Bronchial epithelial cell (primary cell): Measurements from ENCODE around the gene GABARAPL1. TPM values are rescaled to one million over a fixed set of nuclear protein-coding genes. Genes with fewer than 3 reads are reported as not detected.

Experiments
- DNase-seq: peaks from one replicate; pipeline ENCODE4 v3.0.0-alpha.2; 2010; ENCODE audit warnings: low read depth
- FAIRE-seq: peaks from 2 replicates; lab custom pipeline; 2011; peaks lifted over from hg19 to GRCh38; lab: Jason Lieb, UNC
- H3K27me3 ChIP-seq: 2 replicates; pipeline ENCODE4 v1.5.1; 2011; ENCODE audit warnings: low read length; ENCODE audit not compliant: control insufficient read depth, insufficient read depth
- H3K36me3 ChIP-seq: 2 replicates; pipeline ENCODE4 v1.5.1; 2011; ENCODE audit warnings: low read length; ENCODE audit not compliant: control insufficient read depth, insufficient read depth
- H3K4me3 ChIP-seq: 2 replicates; pipeline ENCODE4 v1.5.1; 2011; ENCODE audit warnings: mild to moderate bottlenecking, low read depth, low read length, control low read depth
- total RNA-seq: library from RNA; depleted of rRNA; stranded (reverse); fragments of >200 nt; gene quantifications from 2 replicates; pipeline ENCODE4 v1.2.1, GENCODE V29; 2014
- TF ChIP-seq, protein P1 (sequence below): IDR thresholded peaks from 2 replicates; pipeline ENCODE4 v1.5.1; 2011; ENCODE audit warnings: mild to moderate bottlenecking, moderate library complexity, low read length, control low read depth, inconsistent platforms; ENCODE audit not compliant: insufficient read depth, severe bottlenecking

Gene GABARAPL1
- total RNA-seq, 1 donor from 2014 or later, result 21.3 TPM

DNA sequence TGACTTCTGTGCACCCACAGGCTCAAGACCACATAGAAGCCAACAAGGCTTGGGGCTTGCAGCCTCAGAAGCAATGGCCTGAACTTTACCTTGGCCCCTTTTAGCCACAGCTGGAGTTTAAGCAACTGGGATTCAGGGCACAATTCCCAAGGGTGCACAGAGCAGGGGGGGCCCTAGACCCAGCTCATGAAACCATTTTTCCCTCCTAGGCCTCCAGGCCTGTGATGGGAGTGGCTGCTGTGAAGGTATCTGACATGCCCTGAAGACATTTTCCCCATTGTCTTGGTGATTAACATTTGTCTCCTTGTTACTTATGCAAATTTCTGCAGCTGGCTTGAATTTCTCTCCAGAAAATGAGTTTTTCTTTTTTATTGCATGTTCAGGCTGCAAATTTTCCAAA, 21.9 kb downstream of the GABARAPL1 start:
- Histone ChIP-seq H3K27me3 (no peaks in the 10 kb centered on the region), H3K36me3 (no peaks in the 10 kb centered on the region), H3K4me3 (no peak overlapping the region)
- DNase-seq (no peak), FAIRE-seq (no peak)
- TF ChIP-seq, protein P1, sequence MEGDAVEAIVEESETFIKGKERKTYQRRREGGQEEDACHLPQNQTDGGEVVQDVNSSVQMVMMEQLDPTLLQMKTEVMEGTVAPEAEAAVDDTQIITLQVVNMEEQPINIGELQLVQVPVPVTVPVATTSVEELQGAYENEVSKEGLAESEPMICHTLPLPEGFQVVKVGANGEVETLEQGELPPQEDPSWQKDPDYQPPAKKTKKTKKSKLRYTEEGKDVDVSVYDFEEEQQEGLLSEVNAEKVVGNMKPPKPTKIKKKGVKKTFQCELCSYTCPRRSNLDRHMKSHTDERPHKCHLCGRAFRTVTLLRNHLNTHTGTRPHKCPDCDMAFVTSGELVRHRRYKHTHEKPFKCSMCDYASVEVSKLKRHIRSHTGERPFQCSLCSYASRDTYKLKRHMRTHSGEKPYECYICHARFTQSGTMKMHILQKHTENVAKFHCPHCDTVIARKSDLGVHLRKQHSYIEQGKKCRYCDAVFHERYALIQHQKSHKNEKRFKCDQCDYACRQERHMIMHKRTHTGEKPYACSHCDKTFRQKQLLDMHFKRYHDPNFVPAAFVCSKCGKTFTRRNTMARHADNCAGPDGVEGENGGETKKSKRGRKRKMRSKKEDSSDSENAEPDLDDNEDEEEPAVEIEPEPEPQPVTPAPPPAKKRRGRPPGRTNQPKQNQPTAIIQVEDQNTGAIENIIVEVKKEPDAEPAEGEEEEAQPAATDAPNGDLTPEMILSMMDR, result no peak

DNA sequence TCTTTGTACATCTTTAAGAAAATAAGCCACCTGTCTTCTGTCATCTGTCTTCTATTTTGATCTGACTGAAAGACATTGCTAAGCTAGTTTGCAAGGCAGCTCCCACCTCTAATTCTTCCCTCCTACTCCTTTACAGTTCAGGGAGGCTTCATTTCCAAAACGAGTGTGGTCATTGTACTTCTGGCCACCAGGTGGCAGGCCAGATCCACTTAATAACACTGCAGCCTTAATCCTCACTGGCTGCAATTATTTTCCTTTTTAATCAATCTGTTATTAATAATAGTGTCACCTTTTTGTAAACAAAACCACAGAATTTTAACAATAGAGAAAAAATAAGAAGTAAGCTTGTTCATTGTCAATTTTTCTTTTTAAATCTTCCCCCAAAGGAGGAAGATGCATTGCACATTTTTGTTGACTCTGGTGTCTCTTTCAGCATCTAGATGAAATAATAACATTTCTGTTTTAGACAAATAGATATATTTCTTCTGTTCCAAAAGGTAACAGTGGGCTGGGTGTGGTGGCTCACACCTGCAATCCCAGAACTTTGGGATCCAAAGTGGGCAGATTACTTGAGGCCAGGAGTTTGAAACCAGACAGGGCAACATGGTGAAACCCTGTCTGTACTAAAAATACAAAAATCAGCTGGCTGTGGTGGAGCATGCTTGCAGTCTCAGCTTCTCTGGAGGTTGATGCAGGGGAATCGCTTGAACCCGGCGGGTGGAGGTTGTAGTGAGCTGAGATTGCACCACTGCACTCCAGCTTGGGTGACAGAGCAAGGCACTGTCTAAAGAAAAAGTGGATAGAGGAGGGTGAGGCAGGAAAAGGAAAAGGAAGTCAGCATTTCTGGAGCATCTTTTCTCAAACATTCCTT, 23.3 kb downstream of the GABARAPL1 start:
- Histone ChIP-seq H3K36me3 (no peaks in the 10 kb centered on the region), H3K4me3 (no peak overlapping the region), H3K27me3 (no peaks in the 10 kb centered on the region)
- FAIRE-seq (no peak), DNase-seq (peak; percentile 28)
- TF ChIP-seq, protein P1, result peak; percentile 74

GRCh38 chr12:10236720-10237119, 24.0 kb downstream of the GABARAPL1 start:
- Histone ChIP-seq H3K4me3 (no peak overlapping the region), H3K36me3 (no peaks in the 10 kb centered on the region), H3K27me3 (no peaks in the 10 kb centered on the region)
- DNase-seq (no peak), FAIRE-seq (no peak)
- TF ChIP-seq, protein P1, result no peak

GRCh38 chr12:10238526-10238925, 25.8 kb downstream of the GABARAPL1 start:
- FAIRE-seq (no peak), DNase-seq (no peak)
- H3K27me3 ChIP-seq, result no peaks in the 10 kb centered on the region
- H3K4me3 ChIP-seq, result no peak overlapping the region
- H3K36me3 ChIP-seq, result no peaks in the 10 kb centered on the region
- TF ChIP-seq, protein P1, result no peak

DNA sequence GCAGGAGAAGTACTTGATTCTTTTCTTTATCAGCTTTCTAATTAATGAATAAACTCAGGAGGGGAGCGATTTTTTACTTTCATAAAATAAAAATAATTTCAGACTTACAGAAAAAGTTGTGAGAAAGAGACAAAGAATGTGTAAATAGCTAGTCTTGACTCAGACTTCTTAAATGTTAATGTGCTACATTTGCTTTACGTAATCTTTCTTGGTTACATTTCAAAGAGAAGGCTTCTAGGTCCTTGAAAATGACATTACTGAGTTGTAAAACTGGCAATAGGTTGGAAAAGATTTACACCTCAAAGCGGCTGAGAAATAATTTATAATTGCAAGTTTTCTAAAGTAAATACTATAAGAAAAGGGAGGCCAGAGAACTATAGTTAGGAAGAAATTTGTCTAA, 28.6 kb downstream of the GABARAPL1 start:
- no peak for DNase-seq
- no peak for FAIRE-seq
- no peak overlapping the region for H3K4me3 ChIP-seq
- TF ChIP-seq, protein P1, result no peak
- H3K36me3 ChIP-seq, result no peaks in the 10 kb centered on the region
- no peaks in the 10 kb centered on the region for H3K27me3 ChIP-seq
